GM12892 (cell line): ENCODE measurements around the gene PPFIBP2.

Experiments used
- DNase-seq: peaks from one replicate; pipeline ENCODE4 v3.0.0; 2011; ENCODE audit not compliant: insufficient read length
- FAIRE-seq: peaks from 2 replicates; lab custom pipeline; 2011; peaks lifted over from hg19 to GRCh38; lab: Jason Lieb, UNC
- POLR2A ChIP-seq: IDR thresholded peaks from 2 replicates; pipeline ENCODE4 v1.6.1; 2011; ENCODE audit warnings: low read depth, low read length, control low read depth
- POLR2AphosphoS5 ChIP-seq: IDR thresholded peaks from 2 replicates; pipeline ENCODE4 v1.6.1; 2011; ENCODE audit warnings: low read depth, low read length, control low read depth
- TAF1 ChIP-seq: IDR thresholded peaks from 2 replicates; pipeline ENCODE4 v1.6.1; 2011; ENCODE audit warnings: low read depth, mild to moderate bottlenecking, control low read depth, low read length, borderline replicate concordance

The PPFIBP2 gene

DNA sequence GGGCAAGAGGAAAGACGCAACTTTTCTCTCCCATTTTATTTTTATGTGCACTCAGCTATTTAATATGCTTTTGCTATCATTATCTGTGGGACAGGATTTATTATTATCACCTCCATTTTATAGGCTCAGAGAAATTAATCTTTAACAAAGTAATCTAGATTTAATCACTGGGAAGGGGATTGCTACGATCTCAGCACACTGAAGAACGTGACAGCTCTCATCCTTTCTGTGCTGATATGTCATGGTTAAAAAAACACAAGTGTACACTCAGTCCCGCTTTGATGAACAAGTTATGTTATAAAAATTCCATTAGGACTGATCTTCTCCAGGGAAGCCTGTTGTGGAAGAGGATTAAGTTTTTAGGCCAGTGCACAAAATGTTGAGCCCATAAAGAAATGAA, 121.9 kb downstream of the PPFIBP2 start:
- FAIRE-seq (no peak), DNase-seq (no peak)
- TF ChIP-seq TAF1 (no peak), POLR2AphosphoS5 (no peak)

DNA sequence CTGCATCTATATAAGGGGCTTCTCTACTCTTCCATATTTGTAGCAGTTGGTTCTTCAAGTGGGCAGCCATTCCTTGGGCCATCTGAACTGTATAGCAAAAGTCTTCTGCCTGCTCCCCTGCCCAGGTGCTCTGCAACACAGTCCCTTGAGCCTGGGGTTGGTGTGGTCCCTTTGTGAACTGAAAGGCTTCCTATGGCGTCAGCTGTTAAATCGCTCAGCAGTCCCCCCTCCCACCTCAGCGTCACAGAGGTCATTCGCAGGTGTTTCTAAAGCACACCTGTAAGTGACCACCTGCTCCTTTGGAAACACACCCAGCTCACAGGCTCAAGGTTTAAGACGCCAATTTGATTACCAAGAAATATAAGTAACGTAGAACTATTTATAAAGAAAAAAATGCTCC, 122.6 kb downstream of the PPFIBP2 start:
- TF ChIP-seq POLR2A (no peak), TAF1 (no peak), POLR2AphosphoS5 (no peak)
- FAIRE-seq: no peak

DNA sequence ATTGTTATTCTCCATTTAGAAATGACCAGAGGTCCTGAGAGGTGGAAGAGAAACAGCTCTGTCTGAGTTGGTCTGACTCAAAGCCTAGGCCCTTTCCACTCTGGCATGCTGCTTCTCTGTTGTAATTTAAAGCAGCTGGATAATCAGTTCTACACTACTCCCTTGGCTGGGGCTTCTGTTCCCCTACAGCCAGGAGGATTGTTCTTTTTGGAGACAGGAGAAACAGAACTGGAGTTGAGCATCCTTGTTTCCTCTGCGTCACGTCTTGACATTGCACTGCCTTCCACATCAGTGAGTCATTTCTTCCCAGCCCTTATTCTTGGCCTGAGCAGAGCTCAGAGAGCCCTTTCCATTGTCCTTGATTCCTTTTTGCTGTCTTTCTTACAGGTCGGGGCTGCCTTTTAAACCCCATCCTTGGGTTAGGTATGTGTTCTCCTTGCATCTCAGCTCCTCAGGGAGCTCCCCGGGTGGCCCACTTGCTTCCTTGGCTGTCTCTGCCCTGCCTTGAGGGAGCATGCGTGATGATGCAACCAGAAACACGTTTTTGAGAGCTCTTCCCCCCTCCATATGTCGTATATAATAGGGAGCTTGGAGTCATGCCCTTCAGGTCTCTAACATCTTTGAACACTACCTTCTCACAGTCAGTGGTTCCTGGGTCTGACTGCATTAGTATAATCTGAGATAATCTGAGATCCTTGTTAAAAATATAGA, 123.8 kb downstream of the PPFIBP2 start:
- TF ChIP-seq POLR2A (no peak), POLR2AphosphoS5 (no peak), TAF1 (no peak)
- DNase-seq (no peak), FAIRE-seq (no peak)

More for the DNA sequence above, 122.6 kb downstream of the PPFIBP2 start:
- no peak for DNase-seq

DNA sequence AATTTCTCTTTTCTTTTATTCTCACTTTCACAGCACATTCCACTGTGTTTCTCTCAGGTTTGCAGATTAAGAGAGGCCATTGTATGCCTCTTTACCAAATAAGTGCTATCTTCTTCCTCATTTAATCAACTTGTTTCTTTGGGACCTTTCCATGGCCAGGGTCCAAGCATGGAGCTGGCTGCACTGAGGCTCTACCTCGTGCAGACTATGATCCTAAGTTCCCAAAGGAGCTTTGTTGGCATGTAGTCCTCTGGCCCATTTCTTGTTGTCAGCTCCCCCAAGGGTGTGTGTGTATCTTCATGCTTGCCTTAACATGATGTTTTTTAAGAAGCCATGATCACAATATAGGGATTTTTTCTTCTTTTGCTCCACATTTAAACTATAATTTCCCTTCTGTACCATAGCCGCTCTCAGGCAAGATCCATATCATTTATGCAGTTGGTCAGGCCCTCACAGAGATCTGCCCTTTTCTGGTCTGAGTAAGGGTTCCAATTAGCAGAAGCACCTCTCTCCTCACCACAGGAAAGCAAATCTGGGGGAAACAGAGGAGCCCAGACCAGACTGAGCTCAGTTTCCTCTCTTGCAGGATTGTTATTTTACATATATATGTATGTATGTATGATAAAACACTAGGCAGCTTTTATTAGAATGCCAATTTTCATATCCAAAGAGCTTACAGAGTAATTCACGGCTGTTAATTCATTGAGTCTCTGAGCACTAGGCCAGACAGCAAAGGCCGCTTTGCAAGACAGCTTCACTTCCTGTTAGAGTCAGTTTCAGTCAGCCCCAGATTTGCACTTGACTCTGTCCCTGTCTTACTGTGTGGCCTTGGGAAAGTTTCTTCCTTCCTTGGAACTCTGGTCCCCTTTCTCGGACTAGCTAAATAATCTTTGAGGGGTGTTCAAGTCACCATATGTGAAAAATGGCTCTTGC, 125.2 kb downstream of the PPFIBP2 start:
- FAIRE-seq: peak; percentile 71
- TF ChIP-seq POLR2A (no peak), POLR2AphosphoS5 (no peak), TAF1 (no peak)
- DNase-seq: no peak

DNA sequence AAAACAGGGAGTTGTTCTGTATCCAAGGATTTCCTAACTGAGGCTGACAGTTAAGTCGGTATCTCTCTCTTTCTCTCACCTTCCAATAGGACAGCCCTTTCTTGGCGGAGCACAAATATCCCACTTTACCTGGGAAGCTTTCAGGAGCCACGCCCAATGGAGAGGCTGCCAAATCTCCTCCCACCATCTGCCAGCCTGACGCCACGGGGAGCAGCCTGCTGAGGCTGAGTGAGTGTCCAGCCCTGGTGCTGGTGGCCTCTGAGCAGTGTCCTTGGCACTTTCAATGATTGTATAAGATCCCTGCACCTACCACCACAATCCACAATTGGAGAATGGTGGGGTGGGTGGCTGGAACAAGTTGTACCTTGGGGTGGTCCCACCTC, 125.8 kb downstream of the PPFIBP2 start:
- DNase-seq (no peak), FAIRE-seq (peak; percentile 9)
- no peak for TF ChIP-seq TAF1
- TF ChIP-seq POLR2A: no peak
- no peak for TF ChIP-seq POLR2AphosphoS5

DNA sequence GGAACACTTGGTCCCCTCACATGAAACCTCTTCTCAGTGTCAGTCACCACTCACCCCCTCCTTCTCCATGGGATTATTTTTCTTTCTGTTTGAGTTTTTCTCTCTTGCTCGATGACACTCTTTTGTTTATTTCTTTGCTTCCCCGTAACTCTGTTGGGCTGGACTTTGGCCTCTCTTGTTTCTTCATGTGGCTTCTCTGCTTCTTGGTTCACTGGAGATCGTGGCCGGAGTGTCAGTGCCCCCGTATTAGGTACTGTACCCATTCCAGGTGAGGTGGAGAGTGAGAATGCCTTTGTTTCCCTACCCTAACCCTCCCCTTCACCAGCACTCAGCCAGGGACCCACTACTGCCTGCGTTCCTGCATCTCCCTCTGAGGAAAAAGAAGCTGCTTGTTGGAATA, 127.0 kb downstream of the PPFIBP2 start:
- no peak for DNase-seq
- no peak for FAIRE-seq
- TF ChIP-seq POLR2A (no peak), POLR2AphosphoS5 (no peak), TAF1 (no peak)

DNA sequence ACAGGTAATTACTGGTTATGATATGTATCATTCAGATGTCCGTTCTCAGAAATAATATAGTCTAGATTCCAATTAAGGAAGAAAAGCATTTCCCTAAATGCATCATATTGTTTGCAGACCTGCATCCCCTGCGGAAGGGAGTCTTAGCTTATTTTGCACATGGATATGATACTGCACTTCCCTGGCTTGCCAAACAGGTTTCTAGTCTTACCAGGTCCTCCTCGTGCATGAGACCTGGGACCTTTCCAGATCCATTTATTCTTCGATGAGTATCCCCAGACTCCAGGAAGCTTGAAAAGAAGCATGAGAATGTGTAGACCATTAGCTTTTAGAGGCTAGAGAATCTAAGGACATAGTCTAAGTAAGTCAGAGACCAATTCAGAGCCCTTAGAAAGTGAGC, 128.9 kb downstream of the PPFIBP2 start:
- DNase-seq: no peak
- TF ChIP-seq TAF1 (no peak), POLR2AphosphoS5 (no peak), POLR2A (no peak)
- FAIRE-seq: no peak

DNA sequence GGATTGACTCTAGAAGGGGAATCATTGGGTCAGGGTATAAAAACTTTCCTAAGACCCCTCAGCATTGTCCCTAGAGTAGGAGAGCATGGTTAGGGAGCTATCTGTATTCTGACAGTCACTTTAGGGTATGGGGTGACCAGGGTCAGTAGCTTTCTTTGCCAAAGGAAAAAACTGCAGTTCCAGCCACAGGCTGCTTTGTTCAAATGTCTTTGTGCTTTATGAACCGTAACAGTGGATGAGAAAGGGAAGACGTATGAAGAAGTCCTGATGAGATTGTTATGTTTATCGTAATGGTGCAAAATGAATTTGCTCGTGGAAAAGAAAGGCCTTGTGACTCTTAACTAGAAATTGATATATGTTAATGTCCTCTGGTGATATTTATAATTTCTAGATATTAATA, 129.5 kb downstream of the PPFIBP2 start:
- FAIRE-seq: no peak

DNA sequence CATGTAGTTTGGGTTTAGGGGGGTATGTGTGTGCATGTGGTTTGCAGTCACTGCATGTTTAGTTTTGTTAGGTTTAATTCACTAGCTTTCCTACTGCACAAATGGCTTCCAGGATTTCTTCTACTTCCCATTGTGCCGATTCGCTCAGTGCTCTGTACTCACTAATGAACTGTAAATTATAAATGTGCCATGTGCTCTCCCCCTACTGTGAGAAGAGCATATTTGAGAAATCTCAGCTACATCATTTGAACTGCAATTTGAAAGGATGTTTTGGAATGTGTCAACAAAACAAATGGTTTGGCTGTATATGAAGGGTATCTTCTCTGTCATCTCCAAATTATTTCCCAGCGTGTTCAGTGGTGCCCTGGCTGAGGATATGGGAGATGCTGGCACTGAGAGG, 131.4 kb downstream of the PPFIBP2 start:
- TF ChIP-seq POLR2AphosphoS5: no peak
- TF ChIP-seq POLR2A: no peak
- TF ChIP-seq TAF1: no peak
- FAIRE-seq (no peak), DNase-seq (no peak)

More for the DNA sequence above, 129.5 kb downstream of the PPFIBP2 start:
- no peak for DNase-seq
- TF ChIP-seq POLR2A (no peak), TAF1 (no peak), POLR2AphosphoS5 (no peak)

DNA sequence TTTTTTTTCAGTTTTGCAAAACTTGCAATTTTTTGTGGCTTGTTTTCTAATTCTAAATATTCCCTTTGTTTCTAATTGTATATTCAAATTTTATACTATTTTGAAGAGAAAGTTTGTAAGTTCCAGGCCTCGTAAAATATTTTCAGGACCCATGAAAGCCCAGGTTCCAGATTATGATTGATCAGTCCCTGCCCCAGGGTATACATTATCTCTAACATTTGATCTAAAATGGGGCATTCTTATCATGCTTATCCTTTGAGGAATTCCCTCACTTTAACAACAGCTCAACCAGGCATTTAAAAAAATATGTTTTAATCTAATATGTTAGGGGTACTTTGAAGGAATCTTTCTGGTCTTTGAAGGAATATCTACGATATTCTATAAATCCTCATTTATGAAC, 133.1 kb downstream of the PPFIBP2 start:
- no peak for TF ChIP-seq POLR2A
- no peak for TF ChIP-seq POLR2AphosphoS5
- no peak for TF ChIP-seq TAF1
- no peak for FAIRE-seq
- DNase-seq: no peak

DNA sequence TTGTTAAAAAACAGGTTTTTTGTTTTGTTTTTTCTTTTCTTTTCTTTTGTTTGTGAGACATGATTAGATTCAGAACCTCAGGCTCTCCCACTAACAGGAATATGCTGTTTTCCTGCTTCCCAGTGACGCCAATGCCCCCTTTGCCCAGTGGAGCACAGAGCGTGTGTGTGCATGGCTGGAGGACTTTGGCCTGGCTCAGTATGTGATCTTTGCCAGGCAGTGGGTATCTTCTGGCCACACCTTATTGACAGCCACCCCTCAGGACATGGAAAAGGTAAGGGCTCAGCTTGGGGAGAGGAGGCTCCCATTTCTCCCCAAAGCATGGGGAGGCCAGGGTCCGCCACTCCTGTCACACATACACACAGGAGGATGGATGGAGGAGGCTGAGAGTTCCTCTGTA, 134.5 kb downstream of the PPFIBP2 start:
- FAIRE-seq: no peak
- TF ChIP-seq POLR2A: no peak
- TF ChIP-seq POLR2AphosphoS5: no peak
- TF ChIP-seq TAF1: no peak
- DNase-seq: no peak

DNA sequence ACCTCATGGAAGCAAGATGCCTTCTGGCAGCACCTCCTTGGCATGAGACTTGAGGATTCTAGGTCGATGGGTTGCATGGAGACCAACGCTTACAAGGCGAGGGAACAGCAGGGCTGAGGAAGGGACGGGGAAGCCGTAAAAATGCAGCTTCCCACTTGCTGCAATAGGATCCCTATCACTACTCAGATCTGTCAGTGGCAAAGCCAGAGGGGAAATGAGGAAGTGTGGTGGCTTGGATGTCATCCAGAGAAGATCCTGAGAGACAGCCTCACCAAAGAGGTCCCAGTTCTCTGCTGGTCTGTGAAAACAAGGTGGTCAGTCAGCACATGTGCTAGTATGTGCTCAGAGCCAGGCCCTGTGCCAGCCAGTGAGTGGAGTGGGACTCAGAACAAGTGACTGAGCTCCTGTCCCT, 137.3 kb downstream of the PPFIBP2 start:
- no peak for FAIRE-seq
- DNase-seq: no peak
- no peak for TF ChIP-seq POLR2AphosphoS5
- no peak for TF ChIP-seq TAF1
- TF ChIP-seq POLR2A: no peak
